Lung (tissue), 12 donors: Measurements from ENCODE around the gene PIPOX. TPM values are rescaled to one million over a fixed set of nuclear protein-coding genes. Genes with fewer than 3 reads are reported as not detected.

Source experiments
- ATAC-seq: fragments of 200-7000 bp; cut with Tn5 transposase; one replicate; pipeline ENCODE4 v1.9.1; 2020; ENCODE audit warnings: moderate number of reproducible peaks; ENCODE audit not compliant: insufficient read depth, low FRiP score
- DNase-seq, 3 donors: peaks; one replicate each; pipeline ENCODE4 v3.0.0-alpha.2; 2013 to 2017
- H3K27ac ChIP-seq, 2 donors: one replicate each; pipeline ENCODE4 v1.5.1; 2013; ENCODE audit warnings: mild to moderate bottlenecking in 2 of 2, moderate library complexity in 2 of 2, control low read depth in 1 of 2, inconsistent platforms in 1 of 2, low read depth in 1 of 2, low read length in 1 of 2
- H3K27me3 ChIP-seq, 3 donors: one replicate each; pipeline ENCODE4 v1.5.1; 2013; ENCODE audit warnings: low read length in 2 of 3; ENCODE audit not compliant: control insufficient read depth in 3 of 3, insufficient read depth in 3 of 3
- H3K36me3 ChIP-seq, 4 donors: one replicate each; pipeline ENCODE4 v1.5.1; 2013; ENCODE audit warnings: low read length in 4 of 4, mild to moderate bottlenecking in 1 of 4, moderate library complexity in 1 of 4; ENCODE audit not compliant: control insufficient read depth in 4 of 4, insufficient read depth in 4 of 4
- H3K4me1 ChIP-seq, 5 donors: one replicate each; pipeline ENCODE4 v1.5.1; 2013; ENCODE audit warnings: low read length in 5 of 5, mild to moderate bottlenecking in 2 of 5, moderate library complexity in 1 of 5; ENCODE audit not compliant: control insufficient read depth in 5 of 5, insufficient read depth in 5 of 5
- H3K4me3 ChIP-seq: one replicate; pipeline ENCODE4 v1.5.1; 2013; ENCODE audit warnings: mild to moderate bottlenecking, control low read depth, moderate library complexity
- H3K9ac ChIP-seq, 2 donors: one replicate each; pipeline ENCODE4 v1.5.1; 2013; ENCODE audit warnings: low read length in 2 of 2, control low read depth in 1 of 2; ENCODE audit not compliant: insufficient read depth in 1 of 2
- H3K9me3 ChIP-seq, 4 donors: one replicate each; pipeline ENCODE4 v1.5.1; 2013; ENCODE audit warnings: low read length in 3 of 4, mild to moderate bottlenecking in 1 of 4, moderate library complexity in 1 of 4; ENCODE audit not compliant: control insufficient read depth in 4 of 4, insufficient read depth in 3 of 4
- CTCF ChIP-seq: IDR thresholded peaks from 2 replicates; pipeline ENCODE4 v1.5.1; 2012; ENCODE audit warnings: mild to moderate bottlenecking; ENCODE audit errors: control extremely low read depth, extremely low read depth
- WGBS, 2 donors: extraction: QIAGEN DNeasy Blood & Tissue Kit; methylation state at CpG; one replicate each; pipeline ENCODE4 v1.1.7; 2013; 5-methylcytosine and 5-hydroxymethylcytosine counted together
- polyA plus RNA-seq, 2 donors: library from polyadenylated mRNA; stranded (reverse); fragments of 200-250 nt; gene quantifications; one replicate each; pipeline ENCODE4 v1.2.1, GENCODE V29; 2013
- total RNA-seq, 2 donors: library from RNA; depleted of rRNA in 1 of 2; stranded (reverse); fragments of >200 nt in 1 of 2; gene quantifications; one replicate each; pipeline ENCODE4 v1.2.1, GENCODE V29; 2014 to 2021
- donor health status: control.
- donor health status: control.
- donor health status: Bipolar disorder and iron deficiency.
- donor health status: healthy.
- donor health status: DM: yes; HTN: yes; CAD: no.

The PIPOX gene
- total and polyA plus RNA-seq, 4 donors = 0.27 to 1.9 (median 0.91) TPM

- Histone ChIP-seq H3K9me3 (peaks cover 0 to 14% (median 0%) of the 10 kb centered on the region in 4 donors), H3K9ac (no peak overlapping the region), H3K27me3 (peaks cover 13 to 39% (median 26%) of the 10 kb centered on the region in 3 donors), H3K27ac (no peak overlapping the region), H3K36me3 (no peaks in the 10 kb centered on the region), H3K4me3 (no peak overlapping the region), H3K4me1 (peaks cover 0 to 5% (median 0%) of the 10 kb centered on the region in 5 donors)
- DNase-seq (no peak), ATAC-seq (no peak)
- no peak for TF ChIP-seq CTCF
- WGBS, 2 donors = 69 to 76% methylated on average over 12 of the region's 12 CpGs
Observed at GRCh38 chr17:29003289-29003688, 39.7 kb upstream of the PIPOX start.

GRCh38 chr17:29004081-29004692, 38.8 kb upstream of the PIPOX start:
- Histone ChIP-seq H3K27ac (no peak overlapping the region), H3K9ac (no peak overlapping the region), H3K4me1 (peaks cover 0 to 5% (median 0%) of the 10 kb centered on the region in 5 donors), H3K27me3 (peaks cover 13 to 39% (median 26%) of the 10 kb centered on the region in 3 donors), H3K9me3 (peaks cover 0 to 14% (median 0%) of the 10 kb centered on the region in 4 donors), H3K4me3 (no peak overlapping the region), H3K36me3 (no peaks in the 10 kb centered on the region)
- no peak for ATAC-seq
- TF ChIP-seq CTCF = no peak
- peak in 2 of 3 donors; percentile 27 to 47 for DNase-seq
- whole genome bisulfite sequencing, 2 donors = 45 to 53% methylated on average over 20 of the region's 20 CpGs

- DNase-seq (peak; percentile 79 to 88 (median 85)), ATAC-seq (peak; percentile 90)
- peaks cover 13 to 44% (median 26%) of the 10 kb centered on the region in 3 donors for H3K27me3 ChIP-seq
- H3K4me1 ChIP-seq = peaks cover 0 to 5% (median 0%) of the 10 kb centered on the region in 5 donors
- H3K4me3 ChIP-seq = no peak within 1 kb of the TSS
- TF ChIP-seq CTCF = no peak
- WGBS, 2 donors = 4% methylated on average over 38 to 43 of the region's 43 CpGs
- H3K36me3 ChIP-seq = no peaks in the 10 kb centered on the region
- H3K9ac ChIP-seq = no peak within 1 kb of the TSS
- H3K9me3 ChIP-seq = peaks cover 0 to 14% (median 0%) of the 10 kb centered on the region in 4 donors
- H3K27ac ChIP-seq = no peak within 1 kb of the TSS
Observed at GRCh38 chr17:29005936-29006511, 36.9 kb upstream of the PIPOX start, which contains the start of gene SEZ6. TSS of gene SEZ6 (minus strand) at chr17:29006033. CDS start at chr17:29005869, 164 bp downstream.
